ENCODE results near the gene GGT5. TPM values are rescaled to one million over a fixed set of nuclear protein-coding genes. Genes with fewer than 3 reads are reported as not detected.
A peak's percentile ranks its signal among the peaks of the same experiment; 100 is the strongest.

The GGT5 gene
- total and polyA plus RNA-seq, 2 of the 13 experiments (the other 11 are each of a cell fraction or from before 2014, with no cell fraction given) = 0.69 to 3.1 TPM

DNA sequence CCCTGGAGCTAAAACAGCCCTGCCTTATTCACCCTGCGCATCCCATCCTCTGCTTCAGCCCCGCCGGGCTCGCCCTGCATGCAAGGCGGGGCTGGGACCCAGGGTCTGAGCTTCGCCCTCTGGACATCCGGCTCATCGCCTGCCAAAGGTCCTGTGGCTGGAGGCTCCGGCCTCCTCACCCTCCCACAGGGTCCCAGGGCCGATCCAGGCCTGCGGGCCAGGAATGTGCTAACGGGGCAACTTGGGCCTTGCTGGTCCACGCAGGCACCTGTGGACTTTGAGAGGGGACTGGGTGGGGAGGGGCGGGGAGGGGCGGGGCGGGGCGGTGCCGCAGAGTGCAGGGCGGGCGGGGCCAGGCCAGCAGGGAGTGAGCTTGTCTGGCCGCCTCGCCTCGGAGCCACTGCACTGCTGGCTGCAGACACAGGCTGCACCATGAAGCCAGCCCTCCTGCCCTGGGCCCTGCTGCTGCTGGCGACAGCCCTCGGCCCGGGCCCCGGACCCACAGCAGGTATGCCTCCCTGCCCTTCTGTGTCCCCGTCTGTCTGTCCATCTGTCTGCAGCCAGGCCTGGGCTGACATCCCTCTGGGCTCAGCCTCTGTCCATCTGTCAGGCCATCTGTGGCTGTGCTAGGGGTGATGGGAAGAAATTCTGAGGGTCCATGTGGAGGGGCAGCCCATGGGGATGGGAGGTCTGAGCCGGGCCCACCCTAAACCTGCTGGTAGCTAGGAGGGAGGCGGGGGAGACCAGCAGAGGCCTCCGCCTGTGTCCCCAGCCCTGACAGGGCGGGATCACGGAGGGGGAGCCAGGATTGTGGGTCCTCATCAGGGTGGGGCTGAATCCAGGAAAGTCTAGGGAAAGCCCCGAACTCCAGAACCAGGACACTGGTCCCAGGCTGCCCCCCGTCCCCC, 63.5 kb downstream of the GGT5 start, which contains the start of gene SUSD2 (continued):
- TF ChIP-seq, protein P1, sequence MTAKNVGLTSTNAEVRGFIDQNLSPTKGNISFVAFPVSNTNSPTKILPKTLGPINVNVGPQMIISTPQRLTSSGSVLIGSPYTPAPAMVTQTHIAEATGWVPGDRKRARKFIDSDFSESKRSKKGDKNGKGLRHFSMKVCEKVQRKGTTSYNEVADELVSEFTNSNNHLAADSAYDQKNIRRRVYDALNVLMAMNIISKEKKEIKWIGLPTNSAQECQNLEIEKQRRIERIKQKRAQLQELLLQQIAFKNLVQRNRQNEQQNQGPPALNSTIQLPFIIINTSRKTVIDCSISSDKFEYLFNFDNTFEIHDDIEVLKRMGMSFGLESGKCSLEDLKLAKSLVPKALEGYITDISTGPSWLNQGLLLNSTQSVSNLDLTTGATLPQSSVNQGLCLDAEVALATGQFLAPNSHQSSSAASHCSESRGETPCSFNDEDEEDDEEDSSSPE (CRISPR knock-in tag; IDR thresholded peaks at IDR 0.05) = 0 out of 2 replicates have a peak, but pooled peaks have one; percentile 37
- peak; percentile 20 for TF ChIP-seq SRSF1 (optimal IDR thresholded peaks at IDR 0.05; ENCODE audit: low read depth, low read length)
- peak; percentile 23; the same call in 1 of the 2 replicates for TF ChIP-seq ZNF556 (CRISPR knock-in tag; IDR thresholded peaks at IDR 0.05; ENCODE audit: borderline replicate concordance)
- TF ChIP-seq, protein P2, sequence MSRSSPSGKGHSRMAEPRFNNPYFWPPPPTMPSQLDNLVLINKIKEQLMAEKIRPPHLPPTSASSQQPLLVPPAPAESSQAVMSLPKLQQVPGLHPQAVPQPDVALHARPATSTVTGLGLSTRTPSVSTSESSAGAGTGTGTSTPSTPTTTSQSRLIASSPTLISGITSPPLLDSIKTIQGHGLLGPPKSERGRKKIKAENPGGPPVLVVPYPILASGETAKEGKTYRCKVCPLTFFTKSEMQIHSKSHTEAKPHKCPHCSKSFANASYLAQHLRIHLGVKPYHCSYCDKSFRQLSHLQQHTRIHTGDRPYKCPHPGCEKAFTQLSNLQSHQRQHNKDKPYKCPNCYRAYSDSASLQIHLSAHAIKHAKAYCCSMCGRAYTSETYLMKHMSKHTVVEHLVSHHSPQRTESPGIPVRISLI (CRISPR knock-in tag; IDR thresholded peaks at IDR 0.05; ENCODE audit: borderline replicate concordance) = no peak
- peak; percentile 81 for TF ChIP-seq ZSCAN29 (CRISPR knock-in tag; conservative IDR thresholded peaks at IDR 0.05)
- 0 out of 2 replicates have a peak, but pooled peaks have one; percentile 27 for TF ChIP-seq ZNF451 (CRISPR knock-in tag; IDR thresholded peaks at IDR 0.05)
- TF ChIP-seq ZNF788 (CRISPR knock-in tag; IDR thresholded peaks at IDR 0.05; ENCODE audit: borderline replicate concordance) = peak; percentile 30; the same call in 1 of the 2 replicates
- TF ChIP-seq, protein P3, sequence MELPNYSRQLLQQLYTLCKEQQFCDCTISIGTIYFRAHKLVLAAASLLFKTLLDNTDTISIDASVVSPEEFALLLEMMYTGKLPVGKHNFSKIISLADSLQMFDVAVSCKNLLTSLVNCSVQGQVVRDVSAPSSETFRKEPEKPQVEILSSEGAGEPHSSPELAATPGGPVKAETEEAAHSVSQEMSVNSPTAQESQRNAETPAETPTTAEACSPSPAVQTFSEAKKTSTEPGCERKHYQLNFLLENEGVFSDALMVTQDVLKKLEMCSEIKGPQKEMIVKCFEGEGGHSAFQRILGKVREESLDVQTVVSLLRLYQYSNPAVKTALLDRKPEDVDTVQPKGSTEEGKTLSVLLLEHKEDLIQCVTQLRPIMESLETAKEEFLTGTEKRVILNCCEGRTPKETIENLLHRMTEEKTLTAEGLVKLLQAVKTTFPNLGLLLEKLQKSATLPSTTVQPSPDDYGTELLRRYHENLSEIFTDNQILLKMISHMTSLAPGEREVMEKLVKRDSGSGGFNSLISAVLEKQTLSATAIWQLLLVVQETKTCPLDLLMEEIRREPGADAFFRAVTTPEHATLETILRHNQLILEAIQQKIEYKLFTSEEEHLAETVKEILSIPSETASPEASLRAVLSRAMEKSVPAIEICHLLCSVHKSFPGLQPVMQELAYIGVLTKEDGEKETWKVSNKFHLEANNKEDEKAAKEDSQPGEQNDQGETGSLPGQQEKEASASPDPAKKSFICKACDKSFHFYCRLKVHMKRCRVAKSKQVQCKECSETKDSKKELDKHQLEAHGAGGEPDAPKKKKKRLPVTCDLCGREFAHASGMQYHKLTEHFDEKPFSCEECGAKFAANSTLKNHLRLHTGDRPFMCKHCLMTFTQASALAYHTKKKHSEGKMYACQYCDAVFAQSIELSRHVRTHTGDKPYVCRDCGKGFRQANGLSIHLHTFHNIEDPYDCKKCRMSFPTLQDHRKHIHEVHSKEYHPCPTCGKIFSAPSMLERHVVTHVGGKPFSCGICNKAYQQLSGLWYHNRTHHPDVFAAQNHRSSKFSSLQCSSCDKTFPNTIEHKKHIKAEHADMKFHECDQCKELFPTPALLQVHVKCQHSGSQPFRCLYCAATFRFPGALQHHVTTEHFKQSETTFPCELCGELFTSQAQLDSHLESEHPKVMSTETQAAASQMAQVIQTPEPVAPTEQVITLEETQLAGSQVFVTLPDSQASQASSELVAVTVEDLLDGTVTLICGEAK (IDR thresholded peaks at IDR 0.05) = no peak
- TF ChIP-seq, protein P3 (CRISPR knock-in tag; IDR thresholded peaks at IDR 0.05) = no peak
- peak; percentile 75; the same call in 1 of the 2 replicates for TF ChIP-seq ZNF782 (CRISPR knock-in tag; IDR thresholded peaks at IDR 0.05; ENCODE audit: borderline replicate concordance)
- TF ChIP-seq NR2F6 (IDR thresholded peaks at IDR 0.05) = no peak
- TF ChIP-seq NR2F6 (CRISPR knock-in tag; IDR thresholded peaks at IDR 0.05) = 0 out of 2 replicates have a peak, but pooled peaks have one; percentile 22
- TF ChIP-seq, protein P4, sequence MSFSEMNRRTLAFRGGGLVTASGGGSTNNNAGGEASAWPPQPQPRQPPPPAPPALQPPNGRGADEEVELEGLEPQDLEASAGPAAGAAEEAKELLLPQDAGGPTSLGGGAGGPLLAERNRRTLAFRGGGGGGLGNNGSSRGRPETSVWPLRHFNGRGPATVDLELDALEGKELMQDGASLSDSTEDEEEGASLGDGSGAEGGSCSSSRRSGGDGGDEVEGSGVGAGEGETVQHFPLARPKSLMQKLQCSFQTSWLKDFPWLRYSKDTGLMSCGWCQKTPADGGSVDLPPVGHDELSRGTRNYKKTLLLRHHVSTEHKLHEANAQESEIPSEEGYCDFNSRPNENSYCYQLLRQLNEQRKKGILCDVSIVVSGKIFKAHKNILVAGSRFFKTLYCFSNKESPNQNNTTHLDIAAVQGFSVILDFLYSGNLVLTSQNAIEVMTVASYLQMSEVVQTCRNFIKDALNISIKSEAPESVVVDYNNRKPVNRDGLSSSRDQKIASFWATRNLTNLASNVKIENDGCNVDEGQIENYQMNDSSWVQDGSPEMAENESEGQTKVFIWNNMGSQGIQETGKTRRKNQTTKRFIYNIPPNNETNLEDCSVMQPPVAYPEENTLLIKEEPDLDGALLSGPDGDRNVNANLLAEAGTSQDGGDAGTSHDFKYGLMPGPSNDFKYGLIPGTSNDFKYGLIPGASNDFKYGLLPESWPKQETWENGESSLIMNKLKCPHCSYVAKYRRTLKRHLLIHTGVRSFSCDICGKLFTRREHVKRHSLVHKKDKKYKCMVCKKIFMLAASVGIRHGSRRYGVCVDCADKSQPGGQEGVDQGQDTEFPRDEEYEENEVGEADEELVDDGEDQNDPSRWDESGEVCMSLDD (CRISPR knock-in tag; IDR thresholded peaks at IDR 0.05; ENCODE audit: borderline replicate concordance) = 0 out of 2 replicates have a peak, but pooled peaks have one; percentile 37
- peak; percentile 89 for TF ChIP-seq ZFY (CRISPR knock-in tag; IDR thresholded peaks at IDR 0.05)

Data from HepG2 (cell line).